OCI-LY1 (cell line): ENCODE measurements around the gene NOM1.

Source experiments
- H2AFZ ChIP-seq: fragments of 200-600 bp; sonication (generic), shearing (Covaris generic); 2 replicates; pipeline ENCODE4 v1.6.0; 2014; ENCODE audit warnings: antibody characterized with exemption, mild to moderate bottlenecking, low read length
- H3F3A ChIP-seq: fragments of 200-600 bp; sonication (generic), shearing (Covaris generic); 2 replicates; pipeline ENCODE4 v1.6.0; 2014; ENCODE audit warnings: mild to moderate bottlenecking, antibody characterized with exemption, low read length, moderate library complexity; ENCODE audit not compliant: insufficient read depth
- H3K27ac ChIP-seq: fragments of 200-600 bp; sonication (generic); 2 replicates; pipeline ENCODE4 v1.5.1; 2014; ENCODE audit warnings: low read length, mixed run types, mild to moderate bottlenecking, low read depth; ENCODE audit not compliant: poor library complexity, severe bottlenecking
- H3K27me3 ChIP-seq: fragments of 200-600 bp; sonication (generic); 2 replicates; pipeline ENCODE4 v1.6.0; 2014; ENCODE audit warnings: antibody characterized with exemption, mild to moderate bottlenecking, low read length, moderate library complexity; ENCODE audit not compliant: insufficient read depth
- H3K36me3 ChIP-seq: fragments of 200-600 bp; sonication (generic); 2 replicates; pipeline ENCODE4 v1.6.1; 2014; ENCODE audit warnings: mild to moderate bottlenecking, antibody characterized with exemption, low read length, moderate library complexity, mixed read lengths; ENCODE audit not compliant: insufficient read depth
- H3K4me1 ChIP-seq: fragments of 200-600 bp; sonication (generic); 2 replicates; pipeline ENCODE4 v1.5.1; 2014; ENCODE audit warnings: mild to moderate bottlenecking, low read length, moderate library complexity; ENCODE audit not compliant: insufficient read depth, severe bottlenecking
- H3K4me2 ChIP-seq: fragments of 200-600 bp; sonication (generic), shearing (Covaris generic); 2 replicates; pipeline ENCODE4 v1.6.1; 2014; ENCODE audit warnings: low read length
- H3K4me3 ChIP-seq: fragments of 200-600 bp; sonication (generic); 2 replicates; pipeline ENCODE4 v1.5.1; 2014; ENCODE audit warnings: low read length, low read depth, mild to moderate bottlenecking, mixed read lengths; ENCODE audit not compliant: poor library complexity, severe bottlenecking
- H3K79me2 ChIP-seq: fragments of 200-600 bp; shearing (Covaris generic); 2 replicates; pipeline ENCODE4 v1.6.1; 2016; ENCODE audit warnings: mixed run types, low read length, mixed read lengths; ENCODE audit not compliant: insufficient read depth
- H3K9ac ChIP-seq: fragments of 200-600 bp; sonication (generic), shearing (Covaris generic); 2 replicates; pipeline ENCODE4 v1.6.1; 2014; ENCODE audit warnings: mild to moderate bottlenecking, low read length, mixed read lengths
- H3K9me2 ChIP-seq: fragments of 200-600 bp; sonication (generic), shearing (Covaris generic); 2 replicates; pipeline ENCODE4 v1.6.1; 2014; ENCODE audit warnings: low read depth, mild to moderate bottlenecking, low read length, mixed read lengths
- H3K9me3 ChIP-seq: fragments of 200-600 bp; shearing (Covaris generic); 2 replicates; pipeline ENCODE4 v1.6.1; 2014; ENCODE audit warnings: low read length, mixed read lengths
- H4K20me1 ChIP-seq: fragments of 200-600 bp; sonication (generic), shearing (Covaris generic); 2 replicates; pipeline ENCODE4 v1.6.0; 2016; ENCODE audit warnings: mild to moderate bottlenecking, low read length; ENCODE audit not compliant: insufficient read depth
- EZH2 ChIP-seq: fragments of 200-600 bp; sonication (generic), shearing (Covaris generic); IDR thresholded peaks from 2 replicates; pipeline ENCODE4 v1.8.0; 2017; ENCODE audit warnings: borderline replicate concordance, mixed run types, mild to moderate bottlenecking, antibody characterized with exemption, low read length, moderate library complexity, mixed read lengths
- TF ChIP-seq, protein P1 (sequence below): fragments of 200-600 bp; sonication (generic), shearing (Covaris generic); IDR thresholded peaks from 2 replicates; pipeline ENCODE4 v1.5.1; 2017; ENCODE audit warnings: mild to moderate bottlenecking, antibody characterized with exemption, low read length, moderate library complexity, mixed read lengths

NOM1 gene

DNA sequence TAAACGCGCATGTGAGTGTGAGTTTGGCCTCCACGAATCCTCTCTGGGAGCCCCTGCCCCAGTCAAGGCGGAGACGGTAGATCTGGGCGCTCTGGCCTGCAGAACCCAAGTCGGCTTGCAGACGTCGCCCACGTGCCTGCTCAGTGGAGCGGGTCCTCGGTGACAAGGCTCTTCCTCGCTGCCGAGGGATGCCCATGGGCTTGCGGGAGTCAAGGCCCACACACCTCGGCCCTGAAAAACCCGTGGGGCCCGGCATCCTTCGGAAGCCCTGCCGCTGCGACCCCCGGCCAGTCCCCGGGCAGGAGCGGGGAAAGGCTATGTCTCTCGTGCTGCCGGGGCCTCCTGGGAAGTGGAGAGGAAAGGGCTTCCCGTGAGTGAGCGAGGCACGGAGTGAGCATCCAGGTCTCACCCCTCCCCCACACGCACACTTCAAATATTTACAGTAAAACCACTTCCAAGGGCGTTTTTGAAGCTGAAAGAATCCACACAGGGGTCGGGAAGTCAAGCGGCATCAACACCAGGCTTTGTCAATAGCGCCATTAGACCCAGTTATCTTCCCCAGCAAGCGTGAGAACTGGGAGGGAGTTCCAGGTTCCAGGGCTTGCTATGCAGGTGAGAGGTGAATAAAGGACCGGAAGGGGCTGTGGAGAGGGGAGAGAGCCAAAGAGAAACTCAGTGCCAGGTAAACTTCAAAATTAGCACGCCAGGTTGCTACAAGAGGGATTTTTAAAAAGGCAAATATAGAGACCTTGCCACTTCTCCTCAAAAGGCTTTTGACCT, 62.0 kb downstream of the NOM1 start:
- Histone ChIP-seq H3K9ac (peak overlapping the region; percentile 65), H2AFZ (no peak overlapping the region), H3K36me3 (no peaks in the 10 kb centered on the region), H3K27ac (no peak overlapping the region), H3F3A (no peaks in the 10 kb centered on the region), H4K20me1 (no peaks in the 10 kb centered on the region), H3K27me3 (peaks cover 10% of the 10 kb centered on the region; the same call in 1 of the 2 replicates), H3K9me2 (no peaks in the 10 kb centered on the region), H3K4me2 (peak overlapping the region; percentile 88), H3K9me3 (no peaks in the 10 kb centered on the region), H3K4me1 (peaks cover 18% of the 10 kb centered on the region), H3K4me3 (peak overlapping the region; percentile 72), H3K79me2 (no peaks in the 10 kb centered on the region)
- TF ChIP-seq, protein P1, sequence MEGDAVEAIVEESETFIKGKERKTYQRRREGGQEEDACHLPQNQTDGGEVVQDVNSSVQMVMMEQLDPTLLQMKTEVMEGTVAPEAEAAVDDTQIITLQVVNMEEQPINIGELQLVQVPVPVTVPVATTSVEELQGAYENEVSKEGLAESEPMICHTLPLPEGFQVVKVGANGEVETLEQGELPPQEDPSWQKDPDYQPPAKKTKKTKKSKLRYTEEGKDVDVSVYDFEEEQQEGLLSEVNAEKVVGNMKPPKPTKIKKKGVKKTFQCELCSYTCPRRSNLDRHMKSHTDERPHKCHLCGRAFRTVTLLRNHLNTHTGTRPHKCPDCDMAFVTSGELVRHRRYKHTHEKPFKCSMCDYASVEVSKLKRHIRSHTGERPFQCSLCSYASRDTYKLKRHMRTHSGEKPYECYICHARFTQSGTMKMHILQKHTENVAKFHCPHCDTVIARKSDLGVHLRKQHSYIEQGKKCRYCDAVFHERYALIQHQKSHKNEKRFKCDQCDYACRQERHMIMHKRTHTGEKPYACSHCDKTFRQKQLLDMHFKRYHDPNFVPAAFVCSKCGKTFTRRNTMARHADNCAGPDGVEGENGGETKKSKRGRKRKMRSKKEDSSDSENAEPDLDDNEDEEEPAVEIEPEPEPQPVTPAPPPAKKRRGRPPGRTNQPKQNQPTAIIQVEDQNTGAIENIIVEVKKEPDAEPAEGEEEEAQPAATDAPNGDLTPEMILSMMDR: no peak
- TF ChIP-seq EZH2: no peak

DNA sequence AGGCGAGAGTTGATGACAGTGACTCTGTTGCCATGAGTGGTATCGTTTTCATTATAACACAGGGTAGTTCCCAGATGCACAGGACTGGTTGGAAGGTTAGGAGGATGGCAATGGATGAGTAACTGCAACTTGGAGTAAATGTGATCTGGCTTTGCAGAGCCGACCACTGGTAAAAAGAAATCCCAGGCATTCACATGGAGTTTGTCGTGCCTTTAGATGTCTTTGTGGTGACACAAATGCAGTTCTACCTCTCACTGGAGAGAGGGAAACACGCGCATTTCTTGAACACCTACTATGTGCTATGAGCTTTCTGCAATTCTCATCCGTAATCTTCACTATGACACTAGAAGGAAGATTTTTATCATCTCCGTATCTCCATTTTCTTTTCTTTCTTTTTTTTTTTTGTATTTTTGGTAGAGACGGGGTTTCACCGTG, 62.6 kb downstream of the NOM1 start:
- H3K9me2 ChIP-seq: no peaks in the 10 kb centered on the region
- no peak overlapping the region for H2AFZ ChIP-seq
- H3K4me1 ChIP-seq: peaks cover 18% of the 10 kb centered on the region
- no peak overlapping the region for H3K4me3 ChIP-seq
- TF ChIP-seq EZH2: no peak
- TF ChIP-seq, protein P1: no peak
- no peaks in the 10 kb centered on the region for H4K20me1 ChIP-seq
- H3K27ac ChIP-seq: no peak overlapping the region
- no peaks in the 10 kb centered on the region for H3K9me3 ChIP-seq
- no peaks in the 10 kb centered on the region for H3K36me3 ChIP-seq
- no peaks in the 10 kb centered on the region for H3F3A ChIP-seq
- no peak overlapping the region; the same call in 1 of the 2 replicates for H3K4me2 ChIP-seq
- H3K27me3 ChIP-seq: peaks cover 10% of the 10 kb centered on the region; the same call in 1 of the 2 replicates
- no peaks in the 10 kb centered on the region for H3K79me2 ChIP-seq
- no peak overlapping the region for H3K9ac ChIP-seq

DNA sequence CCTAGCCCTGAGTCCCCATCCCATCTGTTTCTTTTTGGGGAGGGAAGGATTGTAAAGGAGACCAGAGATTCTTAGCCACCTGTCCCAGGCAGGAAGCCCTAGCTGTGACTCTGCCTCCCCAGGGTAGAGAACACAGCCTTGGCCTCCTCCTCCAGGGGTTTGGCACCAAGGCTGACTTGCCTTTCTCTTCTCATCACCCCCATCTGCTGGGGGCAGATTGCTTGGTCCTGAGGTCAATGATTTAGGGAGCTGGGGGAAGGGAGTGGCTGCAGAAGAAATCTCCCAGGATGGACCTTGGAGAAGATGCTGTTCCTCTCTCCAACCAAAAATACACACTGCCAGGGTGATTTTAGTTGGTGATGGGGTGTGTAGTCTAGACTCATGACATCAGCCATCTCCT, 63.6 kb downstream of the NOM1 start:
- H3K79me2 ChIP-seq: no peaks in the 10 kb centered on the region
- H3K36me3 ChIP-seq: no peaks in the 10 kb centered on the region
- H2AFZ ChIP-seq: no peak overlapping the region
- no peaks in the 10 kb centered on the region for H3K9me3 ChIP-seq
- H3K27me3 ChIP-seq: peaks cover 10% of the 10 kb centered on the region; the same call in 1 of the 2 replicates
- peaks cover 18% of the 10 kb centered on the region for H3K4me1 ChIP-seq
- TF ChIP-seq, protein P1: no peak
- TF ChIP-seq EZH2: no peak
- H3K9me2 ChIP-seq: no peaks in the 10 kb centered on the region
- H3K4me3 ChIP-seq: no peak overlapping the region
- no peaks in the 10 kb centered on the region for H4K20me1 ChIP-seq
- H3K4me2 ChIP-seq: no peak overlapping the region
- H3K27ac ChIP-seq: no peak overlapping the region
- H3F3A ChIP-seq: no peaks in the 10 kb centered on the region
- no peak overlapping the region for H3K9ac ChIP-seq
